ES-I3 (cell line): Measurements from ENCODE around the gene VPS45.

Experiments
- H3K36me3 ChIP-seq: 2 replicates; pipeline ENCODE4 v1.6.1; 2013; ENCODE audit warnings: mild to moderate bottlenecking, low read length, control low read depth, moderate library complexity; ENCODE audit not compliant: insufficient read depth
- H3K4me1 ChIP-seq: 2 replicates; pipeline ENCODE4 v1.6.1; 2013; ENCODE audit warnings: mild to moderate bottlenecking, control low read depth, low read length; ENCODE audit not compliant: insufficient read depth
- H3K9ac ChIP-seq: 2 replicates; pipeline ENCODE4 v1.6.1; 2013; ENCODE audit warnings: low read depth, mild to moderate bottlenecking, low read length, moderate library complexity
- H3K9me3 ChIP-seq: 2 replicates; pipeline ENCODE4 v1.6.1; 2013; ENCODE audit warnings: mild to moderate bottlenecking, low read length, moderate library complexity; ENCODE audit not compliant: control insufficient read depth, insufficient read depth

The VPS45 gene

GRCh38 chr1:150061632-150062101 lies 5.9 kb upstream of the VPS45 start:
- H3K36me3 ChIP-seq: no peaks in the 10 kb centered on the region
- H3K4me1 ChIP-seq: no peaks in the 10 kb centered on the region
- no peaks in the 10 kb centered on the region for H3K9me3 ChIP-seq
- H3K9ac ChIP-seq: no peak overlapping the region

DNA sequence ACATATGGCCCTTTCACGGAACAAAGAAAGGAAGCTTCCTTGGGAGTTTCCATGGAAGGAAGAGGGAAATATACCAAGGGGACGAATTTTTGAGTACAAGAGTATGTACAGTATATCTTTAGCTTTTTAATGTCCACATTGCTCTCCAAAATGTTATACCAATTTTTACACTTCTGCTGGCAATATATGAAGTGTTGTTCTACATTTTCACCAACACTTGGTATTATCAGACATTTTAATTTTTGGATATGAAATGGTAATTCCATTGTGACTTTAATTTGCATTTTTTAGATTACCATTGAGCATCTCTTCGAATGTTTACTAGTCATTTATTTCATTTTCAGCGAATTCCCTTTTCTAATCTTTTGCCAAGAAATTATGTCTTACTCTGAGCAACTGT lies 5.5 kb upstream of the VPS45 start:
- no peaks in the 10 kb centered on the region for H3K9me3 ChIP-seq
- H3K9ac ChIP-seq: no peak overlapping the region
- no peaks in the 10 kb centered on the region for H3K4me1 ChIP-seq
- H3K36me3 ChIP-seq: no peaks in the 10 kb centered on the region

DNA sequence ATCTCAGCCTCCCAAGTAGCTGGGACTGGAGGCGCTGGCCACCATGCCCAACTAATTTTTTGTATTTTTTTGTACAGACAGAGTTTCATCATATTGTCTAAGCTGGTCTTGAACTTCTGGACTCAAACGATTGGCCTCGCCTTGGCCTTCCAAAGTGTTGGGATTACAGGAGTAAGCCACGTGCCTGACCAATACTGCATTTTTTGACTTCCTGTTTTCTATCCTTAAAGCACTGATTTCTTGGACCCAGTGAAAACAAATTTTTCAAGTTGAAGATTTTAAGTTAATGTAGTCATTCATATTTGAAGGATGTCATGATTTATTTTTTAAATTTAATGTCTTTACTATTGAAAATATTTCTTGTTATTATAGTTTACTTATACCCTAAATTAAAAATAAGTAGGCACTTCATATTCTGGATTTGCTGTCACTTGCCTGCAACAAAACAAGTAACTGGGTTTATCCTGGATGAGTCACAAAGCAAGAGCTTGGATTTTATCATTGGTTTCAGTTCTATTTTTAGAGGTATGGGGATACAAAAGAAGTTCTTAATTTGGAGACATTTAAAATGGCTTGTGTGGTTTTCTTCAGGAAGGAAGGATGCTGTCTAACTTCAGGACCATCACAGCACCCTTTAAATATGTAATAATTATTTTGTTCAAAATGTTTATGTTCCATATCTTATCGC lies 2.2 kb upstream of the VPS45 start:
- no peaks in the 10 kb centered on the region for H3K9me3 ChIP-seq
- H3K9ac ChIP-seq: no peak overlapping the region
- H3K4me1 ChIP-seq: no peaks in the 10 kb centered on the region
- H3K36me3 ChIP-seq: no peaks in the 10 kb centered on the region; the same call in 1 of the 2 replicates

DNA sequence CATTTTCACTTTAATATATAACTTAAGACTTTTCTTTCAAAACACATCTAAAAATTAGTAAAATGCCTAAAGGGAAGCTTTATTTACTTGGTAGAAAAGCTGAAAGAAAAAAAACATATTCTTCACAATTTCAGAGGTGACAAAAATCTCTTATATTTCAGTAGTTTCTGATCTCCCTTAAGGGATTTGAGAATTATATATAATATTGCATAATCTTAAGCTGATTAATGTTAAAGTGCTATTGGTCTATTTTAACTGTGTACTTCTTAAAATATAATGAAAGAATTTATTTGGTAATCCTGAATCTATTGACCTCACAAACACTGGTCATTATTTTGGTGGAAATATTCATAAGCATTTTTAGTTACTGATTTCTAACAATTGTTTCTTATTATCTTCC lies 1.2 kb upstream of the VPS45 start:
- Histone ChIP-seq H3K9me3 (no peaks in the 10 kb centered on the region), H3K4me1 (no peaks in the 10 kb centered on the region), H3K9ac (peak overlapping the region; percentile 82), H3K36me3 (no peaks in the 10 kb centered on the region; the same call in 1 of the 2 replicates)

DNA sequence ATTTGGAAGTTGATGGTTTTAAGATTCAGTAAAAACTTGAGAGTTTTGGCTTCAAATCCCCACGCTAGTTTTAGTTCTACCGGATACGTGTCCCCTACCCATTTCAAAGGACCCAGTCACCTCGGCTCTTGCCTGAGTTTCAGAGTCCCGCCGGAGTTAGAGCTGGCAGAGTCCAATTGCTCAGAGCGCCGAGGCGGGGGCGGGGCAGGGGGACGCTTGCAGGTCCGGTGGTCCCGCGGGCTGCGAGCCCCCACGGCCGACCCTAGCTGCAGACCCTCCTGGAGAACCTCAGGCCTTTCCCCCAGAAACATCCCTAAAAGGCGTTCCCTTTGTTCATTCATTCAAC lies 765 bp upstream of the VPS45 start:
- no peaks in the 10 kb centered on the region for H3K9me3 ChIP-seq
- no peaks in the 10 kb centered on the region for H3K4me1 ChIP-seq
- H3K9ac ChIP-seq: peak overlapping the region; percentile 82
- no peaks in the 10 kb centered on the region; the same call in 1 of the 2 replicates for H3K36me3 ChIP-seq

- Histone ChIP-seq H3K9ac (peak overlapping the region; percentile 82), H3K9me3 (no peaks in the 10 kb centered on the region), H3K4me1 (no peaks in the 10 kb centered on the region), H3K36me3 (no peaks in the 10 kb centered on the region; the same call in 1 of the 2 replicates)
Observed at GRCh38 chr1:150068109-150068435, 496 bp downstream of the VPS45 start.

DNA sequence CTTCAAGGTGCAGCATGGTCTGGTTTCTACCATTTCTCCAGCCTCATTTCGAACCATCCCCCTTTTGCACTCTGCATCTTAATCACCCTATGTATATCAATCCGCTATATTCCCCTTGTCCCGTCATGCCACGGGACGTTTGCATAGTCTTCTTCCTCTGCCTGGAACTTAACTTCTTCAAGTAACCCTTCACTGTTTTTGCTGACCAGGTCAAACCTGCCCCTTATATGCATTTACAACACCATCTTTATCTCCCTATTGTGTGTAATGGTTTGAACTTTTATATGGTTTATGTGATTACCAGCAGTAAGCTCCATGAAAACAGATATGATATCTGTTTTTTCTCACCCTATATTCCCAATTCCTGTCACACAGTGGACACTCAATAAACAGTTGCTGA lies 2.3 kb downstream of the VPS45 start:
- Histone ChIP-seq H3K9me3 (no peaks in the 10 kb centered on the region), H3K9ac (no peak overlapping the region), H3K36me3 (no peaks in the 10 kb centered on the region; the same call in 1 of the 2 replicates), H3K4me1 (no peaks in the 10 kb centered on the region)

DNA sequence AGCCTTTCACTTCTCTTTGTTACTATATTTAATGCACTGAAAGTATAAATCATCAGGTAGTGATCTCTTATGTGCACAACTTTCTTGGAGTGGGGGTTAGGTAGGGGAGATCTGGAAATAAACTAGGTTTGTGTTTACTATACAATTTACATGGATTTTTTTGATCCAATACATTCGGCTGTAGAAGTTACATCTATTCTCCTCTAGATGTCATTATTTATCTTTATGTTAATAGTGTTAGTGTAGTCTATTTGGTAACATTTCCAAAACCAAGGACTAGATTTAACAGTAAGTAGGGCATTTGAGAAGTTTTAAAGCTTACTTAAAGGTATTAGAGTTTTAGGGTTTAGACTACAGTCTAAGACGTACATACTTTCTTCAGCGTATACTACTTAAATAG lies 5.4 kb downstream of the VPS45 start:
- H3K36me3 ChIP-seq: no peaks in the 10 kb centered on the region; the same call in 1 of the 2 replicates
- no peak overlapping the region for H3K9ac ChIP-seq
- H3K9me3 ChIP-seq: no peaks in the 10 kb centered on the region

GRCh38 chr1:150073516-150073915 lies 5.9 kb downstream of the VPS45 start:
- Histone ChIP-seq H3K4me1 (no peaks in the 10 kb centered on the region), H3K36me3 (no peaks in the 10 kb centered on the region; the same call in 1 of the 2 replicates), H3K9ac (no peak overlapping the region), H3K9me3 (no peaks in the 10 kb centered on the region)

More for the DNA sequence above, 5.4 kb downstream of the VPS45 start:
- no peaks in the 10 kb centered on the region for H3K4me1 ChIP-seq

DNA sequence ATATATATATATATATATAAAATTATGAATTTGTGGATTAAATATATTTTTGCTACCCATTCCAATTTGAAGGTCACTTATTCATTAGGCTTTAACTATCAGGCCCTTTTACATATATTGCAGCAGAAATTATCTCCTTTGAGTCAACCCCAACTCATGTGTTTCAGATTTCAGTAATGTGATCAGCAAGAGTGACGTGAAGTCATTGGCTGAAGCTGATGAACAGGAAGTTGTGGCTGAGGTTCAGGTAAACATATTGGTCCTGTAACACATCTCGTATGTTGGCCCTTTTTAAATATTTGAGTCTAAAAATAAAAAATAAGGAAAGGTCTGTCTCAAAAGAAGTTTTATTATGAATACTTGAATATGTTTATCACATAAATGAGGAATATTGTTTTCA lies 8.5 kb downstream of the VPS45 start:
- Histone ChIP-seq H3K4me1 (no peaks in the 10 kb centered on the region), H3K36me3 (no peaks in the 10 kb centered on the region), H3K9me3 (no peaks in the 10 kb centered on the region), H3K9ac (no peak overlapping the region)

GRCh38 chr1:150076985-150077384 lies 9.4 kb downstream of the VPS45 start:
- Histone ChIP-seq H3K4me1 (no peaks in the 10 kb centered on the region), H3K9me3 (no peaks in the 10 kb centered on the region), H3K9ac (no peak overlapping the region), H3K36me3 (no peaks in the 10 kb centered on the region)

DNA sequence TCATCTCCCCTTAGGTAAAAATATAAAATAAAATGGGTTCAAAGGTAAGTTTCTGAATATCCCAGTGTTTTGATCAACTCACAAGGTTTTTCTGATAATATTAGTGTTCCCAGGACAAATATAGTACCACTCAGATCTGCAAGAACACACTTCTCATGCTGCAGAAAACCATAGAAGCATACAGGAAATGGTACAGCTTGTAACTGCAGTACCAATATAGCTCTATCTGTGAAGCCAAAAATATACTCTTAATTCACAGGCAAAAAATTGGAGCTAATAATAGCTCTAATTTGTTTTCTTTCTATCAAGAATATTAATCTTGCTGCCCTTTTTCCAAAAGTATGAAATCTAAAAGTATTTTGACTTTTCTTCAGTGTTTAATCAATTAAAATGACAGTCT lies 13.2 kb downstream of the VPS45 start:
- H3K9ac ChIP-seq: no peak overlapping the region
- H3K4me1 ChIP-seq: no peaks in the 10 kb centered on the region
- H3K9me3 ChIP-seq: no peaks in the 10 kb centered on the region
- peaks cover 6% of the 10 kb centered on the region for H3K36me3 ChIP-seq

DNA sequence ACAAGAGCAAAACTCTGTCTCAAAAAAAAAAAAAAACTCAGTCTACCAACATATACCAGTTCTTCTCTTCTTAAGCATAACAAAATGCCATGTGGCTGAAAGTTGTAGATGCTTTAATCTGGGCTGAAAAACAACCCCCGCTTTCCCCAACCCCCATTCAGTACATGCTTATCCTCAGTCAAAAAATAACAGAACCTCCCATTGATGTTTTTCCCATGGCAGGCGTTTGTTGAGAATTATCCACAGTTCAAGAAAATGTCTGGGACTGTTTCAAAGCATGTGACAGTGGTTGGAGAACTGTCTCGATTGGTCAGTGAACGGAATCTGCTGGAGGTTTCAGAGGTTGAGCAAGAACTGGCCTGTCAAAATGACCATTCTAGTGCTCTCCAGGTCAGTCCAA lies 14.9 kb downstream of the VPS45 start:
- Histone ChIP-seq H3K4me1 (no peaks in the 10 kb centered on the region), H3K36me3 (peaks cover 8% of the 10 kb centered on the region), H3K9ac (no peak overlapping the region), H3K9me3 (no peaks in the 10 kb centered on the region)

- H3K9ac ChIP-seq: no peak overlapping the region
- H3K9me3 ChIP-seq: no peaks in the 10 kb centered on the region
- no peaks in the 10 kb centered on the region for H3K4me1 ChIP-seq
- peaks cover 11% of the 10 kb centered on the region for H3K36me3 ChIP-seq
Observed at GRCh38 chr1:150083907-150084306, 16.3 kb downstream of the VPS45 start.

GRCh38 chr1:150085406-150085805 lies 17.8 kb downstream of the VPS45 start:
- no peaks in the 10 kb centered on the region for H3K4me1 ChIP-seq
- peaks cover 11% of the 10 kb centered on the region for H3K36me3 ChIP-seq
- H3K9me3 ChIP-seq: no peaks in the 10 kb centered on the region
- no peak overlapping the region for H3K9ac ChIP-seq
